ENCODE results near the gene TSNAX. TPM values are rescaled to one million over a fixed set of nuclear protein-coding genes. Genes with fewer than 3 reads are reported as not detected.

The TSNAX gene
- total RNA-seq, 1 donor from 2014 or later = 44.1 TPM

GRCh38 chr1:231571904-231572303 lies 43.4 kb downstream of the TSNAX start:
- DNase-seq (ENCODE audit: extremely low spot score, unreplicated experiment) = no peak

GRCh38 chr1:231575472-231575871 lies 47.0 kb downstream of the TSNAX start:
- Mint-ChIP-seq H3K36me3 (ENCODE audit: unreplicated experiment) (peaks cover 2% of the 10 kb centered on the region), H3K4me1 (ENCODE audit: unreplicated experiment) (no peaks in the 10 kb centered on the region), H3K27ac (ENCODE audit: unreplicated experiment) (no peak overlapping the region), H3K4me3 (ENCODE audit: unreplicated experiment) (no peak overlapping the region), H3K27me3 (ENCODE audit: unreplicated experiment) (no peaks in the 10 kb centered on the region), H3K9me3 (ENCODE audit: unreplicated experiment) (no peaks in the 10 kb centered on the region)
- TF ChIP-seq, protein P1, sequence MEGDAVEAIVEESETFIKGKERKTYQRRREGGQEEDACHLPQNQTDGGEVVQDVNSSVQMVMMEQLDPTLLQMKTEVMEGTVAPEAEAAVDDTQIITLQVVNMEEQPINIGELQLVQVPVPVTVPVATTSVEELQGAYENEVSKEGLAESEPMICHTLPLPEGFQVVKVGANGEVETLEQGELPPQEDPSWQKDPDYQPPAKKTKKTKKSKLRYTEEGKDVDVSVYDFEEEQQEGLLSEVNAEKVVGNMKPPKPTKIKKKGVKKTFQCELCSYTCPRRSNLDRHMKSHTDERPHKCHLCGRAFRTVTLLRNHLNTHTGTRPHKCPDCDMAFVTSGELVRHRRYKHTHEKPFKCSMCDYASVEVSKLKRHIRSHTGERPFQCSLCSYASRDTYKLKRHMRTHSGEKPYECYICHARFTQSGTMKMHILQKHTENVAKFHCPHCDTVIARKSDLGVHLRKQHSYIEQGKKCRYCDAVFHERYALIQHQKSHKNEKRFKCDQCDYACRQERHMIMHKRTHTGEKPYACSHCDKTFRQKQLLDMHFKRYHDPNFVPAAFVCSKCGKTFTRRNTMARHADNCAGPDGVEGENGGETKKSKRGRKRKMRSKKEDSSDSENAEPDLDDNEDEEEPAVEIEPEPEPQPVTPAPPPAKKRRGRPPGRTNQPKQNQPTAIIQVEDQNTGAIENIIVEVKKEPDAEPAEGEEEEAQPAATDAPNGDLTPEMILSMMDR (IDR thresholded peaks at IDR 0.05) = no peak
- DNase-seq (ENCODE audit: extremely low spot score, unreplicated experiment) = no peak

More at GRCh38 chr1:231571904-231572303, 43.4 kb downstream of the TSNAX start:
- Mint-ChIP-seq H3K27me3 (ENCODE audit: unreplicated experiment) (no peaks in the 10 kb centered on the region), H3K9me3 (ENCODE audit: unreplicated experiment) (no peaks in the 10 kb centered on the region), H3K27ac (ENCODE audit: unreplicated experiment) (no peak overlapping the region), H3K4me3 (ENCODE audit: unreplicated experiment) (no peak overlapping the region), H3K4me1 (ENCODE audit: unreplicated experiment) (no peaks in the 10 kb centered on the region), H3K36me3 (ENCODE audit: unreplicated experiment) (peaks cover 13% of the 10 kb centered on the region)
- TF ChIP-seq, protein P1 (IDR thresholded peaks at IDR 0.05) = no peak

- H3K4me1 Mint-ChIP-seq (ENCODE audit: unreplicated experiment) = no peaks in the 10 kb centered on the region
- no peak overlapping the region for H3K27ac Mint-ChIP-seq (ENCODE audit: unreplicated experiment)
- H3K27me3 Mint-ChIP-seq (ENCODE audit: unreplicated experiment) = no peaks in the 10 kb centered on the region
- H3K36me3 Mint-ChIP-seq (ENCODE audit: unreplicated experiment) = peaks cover 2% of the 10 kb centered on the region
- DNase-seq (ENCODE audit: extremely low spot score, unreplicated experiment) = no peak
- H3K9me3 Mint-ChIP-seq (ENCODE audit: unreplicated experiment) = no peaks in the 10 kb centered on the region
- TF ChIP-seq, protein P1 (IDR thresholded peaks at IDR 0.05) = no peak
- no peak overlapping the region for H3K4me3 Mint-ChIP-seq (ENCODE audit: unreplicated experiment)
Measured at GRCh38 chr1:231576804-231577718, 48.6 kb downstream of the TSNAX start.

DNA sequence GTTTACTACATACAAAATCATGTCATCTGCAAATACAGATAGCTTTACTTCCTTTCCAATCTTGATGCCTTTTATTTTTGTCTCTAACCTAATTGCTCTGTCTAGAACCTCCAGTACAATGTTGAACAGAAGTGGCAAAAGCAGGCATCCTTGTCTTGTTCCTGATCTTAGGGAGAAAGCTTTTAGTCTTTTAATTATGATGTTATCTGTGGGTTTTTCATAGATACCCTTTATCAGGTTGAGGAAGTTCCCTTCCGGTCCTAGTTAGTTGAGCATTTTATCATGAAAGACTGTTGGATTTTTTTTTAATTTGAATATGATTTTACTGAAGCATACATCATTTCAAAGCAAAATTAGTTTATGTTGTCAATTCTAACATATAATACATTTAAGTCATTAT lies 52.4 kb downstream of the TSNAX start:
- Mint-ChIP-seq H3K4me1 (ENCODE audit: unreplicated experiment) (peaks cover 3% of the 10 kb centered on the region), H3K4me3 (ENCODE audit: unreplicated experiment) (no peak overlapping the region), H3K9me3 (ENCODE audit: unreplicated experiment) (no peaks in the 10 kb centered on the region), H3K27ac (ENCODE audit: unreplicated experiment) (no peak overlapping the region), H3K36me3 (ENCODE audit: unreplicated experiment) (peaks cover 2% of the 10 kb centered on the region), H3K27me3 (ENCODE audit: unreplicated experiment) (no peaks in the 10 kb centered on the region)
- TF ChIP-seq, protein P1 (IDR thresholded peaks at IDR 0.05) = no peak
- DNase-seq (ENCODE audit: extremely low spot score, unreplicated experiment) = no peak

DNA sequence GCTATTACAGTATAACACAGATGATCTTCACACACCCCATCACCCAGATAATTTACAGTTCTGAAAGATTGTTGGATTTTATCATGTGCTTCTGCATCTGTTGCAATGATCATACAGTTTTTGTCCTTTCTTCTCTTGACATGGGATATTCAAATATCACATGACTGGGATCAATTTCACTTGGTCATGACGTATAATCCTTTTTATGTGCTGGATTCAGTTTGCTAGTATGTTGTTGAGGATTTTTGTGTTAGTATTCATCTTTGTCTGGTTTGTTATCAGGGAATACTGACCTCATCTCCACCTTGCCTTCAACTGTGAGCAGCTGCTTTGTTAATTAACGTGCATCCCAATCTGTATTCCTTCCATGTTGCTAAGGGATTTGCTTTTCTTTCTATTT lies 53.4 kb downstream of the TSNAX start:
- Mint-ChIP-seq H3K4me3 (ENCODE audit: unreplicated experiment) (no peak overlapping the region), H3K4me1 (ENCODE audit: unreplicated experiment) (peaks cover 3% of the 10 kb centered on the region), H3K9me3 (ENCODE audit: unreplicated experiment) (no peaks in the 10 kb centered on the region), H3K27ac (ENCODE audit: unreplicated experiment) (no peak overlapping the region), H3K27me3 (ENCODE audit: unreplicated experiment) (no peaks in the 10 kb centered on the region), H3K36me3 (ENCODE audit: unreplicated experiment) (peaks cover 2% of the 10 kb centered on the region)
- TF ChIP-seq, protein P1 (IDR thresholded peaks at IDR 0.05) = no peak
- no peak for DNase-seq (ENCODE audit: extremely low spot score, unreplicated experiment)

Measured in osteocyte (in vitro differentiated cells).